GM23338 (cell line): ENCODE results near the gene CEBPB. TPM values are rescaled to one million over a fixed set of nuclear protein-coding genes. Genes with fewer than 3 reads are reported as not detected.

Experiments
- ATAC-seq: fragments of 200-7000 bp; cut with Tn5 transposase; 3 replicates; pipeline ENCODE4 v1.9.1; 2020
- DNase-seq: peaks from one replicate; pipeline ENCODE4 v3.0.0-alpha.2; 2015; ENCODE audit warnings: low spot score
- H2AFZ ChIP-seq: fragments of 200-600 bp; sonication (generic); 2 replicates; pipeline ENCODE4 v1.8.0; 2016; ENCODE audit warnings: antibody characterized with exemption, mild to moderate bottlenecking, moderate library complexity
- H3F3A ChIP-seq: fragments of 200-600 bp; sonication (generic); replicated peaks from 2 replicates; pipeline ENCODE4 v1.8.0; 2017; ENCODE audit warnings: antibody characterized with exemption, mixed run types, low read depth
- H3K27ac ChIP-seq: fragments of 200-600 bp; sonication (generic); 2 replicates; pipeline ENCODE4 v1.6.1; 2016; ENCODE audit warnings: low read depth
- H3K27me3 ChIP-seq: fragments of 200-600 bp; sonication (generic); 2 replicates; pipeline ENCODE4 v1.8.0; 2016; ENCODE audit warnings: mild to moderate bottlenecking, mixed run types, moderate library complexity; ENCODE audit not compliant: insufficient read depth
- H3K36me3 ChIP-seq: fragments of 200-600 bp; sonication (generic); 2 replicates; pipeline ENCODE4 v1.8.0; 2016; ENCODE audit warnings: mild to moderate bottlenecking; ENCODE audit not compliant: insufficient read depth
- H3K4me1 ChIP-seq: fragments of 200-600 bp; sonication (generic); 2 replicates; pipeline ENCODE4 v1.8.0; 2016; ENCODE audit warnings: mild to moderate bottlenecking, moderate library complexity; ENCODE audit not compliant: insufficient read depth
- H3K4me2 ChIP-seq: fragments of 200-600 bp; sonication (generic); 2 replicates; pipeline ENCODE4 v1.7.1; 2017; ENCODE audit warnings: mixed run types
- H3K4me3 ChIP-seq: fragments of 200-600 bp; sonication (generic); 2 replicates; pipeline ENCODE4 v1.6.1; 2016; ENCODE audit warnings: mixed run types
- H3K79me2 ChIP-seq: fragments of 200-600 bp; sonication (generic); replicated peaks from 2 replicates; pipeline ENCODE4 v1.8.0; 2017; ENCODE audit warnings: mild to moderate bottlenecking; ENCODE audit not compliant: insufficient read depth
- H3K9me2 ChIP-seq: fragments of 200-600 bp; sonication (generic); 2 replicates; pipeline ENCODE4 v1.8.0; 2017; ENCODE audit not compliant: insufficient read depth
- H4K20me1 ChIP-seq: fragments of 200-600 bp; sonication (generic); replicated peaks from 2 replicates; pipeline ENCODE4 v1.8.0; 2017; ENCODE audit warnings: mild to moderate bottlenecking; ENCODE audit not compliant: insufficient read depth
- H3K27ac Mint-ChIP-seq: 2 replicates; pipeline ENCODE4 v1.8.0; 2020; ENCODE audit warnings: inconsistent platforms, mild to moderate bottlenecking, moderate library complexity, mixed read lengths
- H3K27me3 Mint-ChIP-seq: 3 replicates; pipeline ENCODE4 v1.8.0; 2022; ENCODE audit warnings: low read depth, mild to moderate bottlenecking, moderate library complexity, mixed read lengths, inconsistent platforms; ENCODE audit not compliant: insufficient read depth, poor library complexity
- H3K36me3 Mint-ChIP-seq: 3 replicates; pipeline ENCODE4 v1.8.0; 2021; ENCODE audit warnings: low read depth, mild to moderate bottlenecking, inconsistent platforms, moderate library complexity, mixed read lengths
- H3K4me1 Mint-ChIP-seq: 3 replicates; pipeline ENCODE4 v1.8.0; 2020; ENCODE audit warnings: mild to moderate bottlenecking, inconsistent platforms, mixed read lengths
- H3K4me3 Mint-ChIP-seq: 3 replicates; pipeline ENCODE4 v1.8.0; 2021; ENCODE audit warnings: moderate library complexity, mild to moderate bottlenecking, inconsistent platforms, mixed read lengths
- H3K9me3 Mint-ChIP-seq: 3 replicates; pipeline ENCODE4 v1.8.0; 2020; ENCODE audit warnings: moderate library complexity, mild to moderate bottlenecking, inconsistent platforms, mixed read lengths
- CREB1 ChIP-seq: fragments of 250-450 bp; sonication (Bioruptor Pico); IDR thresholded peaks from 2 replicates; pipeline ENCODE4 v1.5.0; 2020; ENCODE audit warnings: low read depth, mild to moderate bottlenecking, moderate library complexity
- EZH2 ChIP-seq: fragments of 200-600 bp; sonication (generic); IDR thresholded peaks from one replicate; pipeline ENCODE4 v1.8.0; 2017; ENCODE audit warnings: antibody characterized with exemption, mild to moderate bottlenecking, low read depth; ENCODE audit not compliant: unreplicated experiment
- EZH2phosphoT487 ChIP-seq: fragments of 200-600 bp; sonication (generic); IDR thresholded peaks from one replicate; pipeline ENCODE4 v1.8.1; 2018; ENCODE audit warnings: antibody characterized with exemption; ENCODE audit not compliant: unreplicated experiment
- JUNB ChIP-seq: IDR thresholded peaks from one replicate; pipeline ENCODE4 v1.6.1; 2016; ENCODE audit warnings: antibody characterized with exemption; ENCODE audit not compliant: unreplicated experiment
- NANOG ChIP-seq: IDR thresholded peaks from 2 replicates; pipeline ENCODE4 v1.6.1; 2016; ENCODE audit warnings: antibody characterized with exemption, borderline replicate concordance
- POLR2AphosphoS5 ChIP-seq: IDR thresholded peaks from 2 replicates; pipeline ENCODE4 v1.6.1; 2016; ENCODE audit warnings: antibody characterized with exemption, low read depth
- ZNF114 ChIP-seq: fragments of 250-450 bp; sonication (Bioruptor Pico); IDR thresholded peaks from 2 replicates; pipeline ENCODE4 v1.5.0; 2020; ENCODE audit warnings: mild to moderate bottlenecking, moderate library complexity
- ZNF331 ChIP-seq: fragments of 250-450 bp; sonication (Bioruptor Pico); IDR thresholded peaks from 2 replicates; pipeline ENCODE4 v1.5.0; 2020; ENCODE audit warnings: low read depth, mild to moderate bottlenecking, moderate library complexity
- polyA plus RNA-seq: library from polyadenylated mRNA; unstranded; fragments of >200 nt; fragmentation: Nextera tagmentation; extraction: Ambion mirVana; gene quantifications from 2 replicates; pipeline ENCODE4 v1.2.1, GENCODE V29; 2016
- total RNA-seq: library from RNA; depleted of rRNA; stranded (reverse); fragments of >200 nt; shearing (Covaris generic); gene quantifications from 2 replicates; pipeline ENCODE4 v1.2.3, GENCODE V29; 2014
- TF ChIP-seq, protein P1 (sequence below): IDR thresholded peaks from 2 replicates; pipeline ENCODE4 v1.6.1; 2016; ENCODE audit warnings: antibody characterized with exemption
- TF ChIP-seq, protein P2 (sequence below): IDR thresholded peaks from one replicate; pipeline ENCODE4 v1.6.1; 2018; ENCODE audit warnings: antibody characterized with exemption; ENCODE audit not compliant: unreplicated experiment
- TF ChIP-seq, protein P3 (sequence below): fragments of 250-450 bp; sonication (Bioruptor Pico); IDR thresholded peaks from 2 replicates; pipeline ENCODE4 v1.5.0; 2020; ENCODE audit warnings: mild to moderate bottlenecking, moderate library complexity
- TF ChIP-seq, protein P4 (sequence below), 2 experiments: fragments of 200-600 bp in 1 of 2; sonication (generic) in 1 of 2; conservative IDR thresholded peaks; 2 replicates each; pipeline versions ENCODE4 v1.5.1 to v1.6.1; 2016 to 2017; ENCODE audit warnings: antibody characterized with exemption in 2 of 2, low read depth in 2 of 2, mild to moderate bottlenecking in 2 of 2, moderate library complexity in 1 of 2

CEBPB gene
- total and polyA plus RNA-seq, 2 experiments from 2014 or later: 20.6 to 25.4 TPM

DNA sequence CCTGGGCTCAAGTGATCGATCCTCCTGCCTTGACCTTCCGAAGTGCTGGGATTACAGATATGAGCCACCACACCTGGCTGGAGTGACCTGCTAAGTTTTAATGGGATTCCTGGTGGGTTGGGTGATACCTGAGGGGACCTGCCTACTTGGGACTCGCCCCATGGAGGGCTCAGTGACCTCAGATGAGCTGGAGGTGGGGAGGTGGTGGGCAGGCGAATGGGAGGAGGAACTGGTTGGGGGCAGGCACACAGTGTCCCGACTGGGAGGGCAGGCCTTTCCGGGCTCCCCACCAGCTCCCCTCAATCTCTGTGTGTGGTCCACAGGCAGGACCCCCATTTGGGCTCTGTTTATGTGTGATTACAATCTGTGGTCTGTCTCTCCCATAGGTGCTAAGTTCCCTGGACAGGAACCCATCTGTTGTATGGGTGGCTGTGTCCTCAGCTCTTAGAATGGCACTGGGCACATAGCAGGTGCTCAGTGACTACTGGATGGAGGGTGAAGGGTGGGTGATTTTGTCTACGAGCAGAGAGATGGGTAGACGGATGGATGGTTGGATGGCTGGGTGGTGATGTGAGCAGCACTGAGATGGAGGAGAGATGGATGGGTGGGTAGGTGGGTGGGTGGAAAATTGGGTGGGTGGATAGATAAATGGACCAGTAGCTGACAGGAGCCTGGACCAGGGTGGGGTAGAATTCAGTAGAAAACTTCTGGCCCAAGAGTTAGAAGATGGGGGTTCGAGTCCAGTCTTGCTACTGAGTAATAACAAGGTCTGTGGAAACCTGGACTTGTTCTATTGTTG, 23.8 kb downstream of the CEBPB start:
- Histone ChIP-seq H3K27ac (no peak overlapping the region), H3F3A (no peaks in the 10 kb centered on the region), H3K4me3 (no peak overlapping the region), H3K4me2 (no peak overlapping the region), H2AFZ (no peak overlapping the region), H3K79me2 (no peaks in the 10 kb centered on the region), H3K4me1 (no peaks in the 10 kb centered on the region), H4K20me1 (no peaks in the 10 kb centered on the region), H3K9me2 (no peaks in the 10 kb centered on the region), H3K36me3 (no peaks in the 10 kb centered on the region), H3K27me3 (no peaks in the 10 kb centered on the region)
- H3K4me3 Mint-ChIP-seq: no peak overlapping the region
- H3K36me3 Mint-ChIP-seq: no peaks in the 10 kb centered on the region
- ATAC-seq (no peak), DNase-seq (no peak)
- H3K9me3 Mint-ChIP-seq: no peaks in the 10 kb centered on the region
- TF ChIP-seq, protein P1, sequence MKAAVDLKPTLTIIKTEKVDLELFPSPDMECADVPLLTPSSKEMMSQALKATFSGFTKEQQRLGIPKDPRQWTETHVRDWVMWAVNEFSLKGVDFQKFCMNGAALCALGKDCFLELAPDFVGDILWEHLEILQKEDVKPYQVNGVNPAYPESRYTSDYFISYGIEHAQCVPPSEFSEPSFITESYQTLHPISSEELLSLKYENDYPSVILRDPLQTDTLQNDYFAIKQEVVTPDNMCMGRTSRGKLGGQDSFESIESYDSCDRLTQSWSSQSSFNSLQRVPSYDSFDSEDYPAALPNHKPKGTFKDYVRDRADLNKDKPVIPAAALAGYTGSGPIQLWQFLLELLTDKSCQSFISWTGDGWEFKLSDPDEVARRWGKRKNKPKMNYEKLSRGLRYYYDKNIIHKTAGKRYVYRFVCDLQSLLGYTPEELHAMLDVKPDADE: no peak
- TF ChIP-seq EZH2: no peak
- TF ChIP-seq JUNB: no peak
- TF ChIP-seq, protein P2, sequence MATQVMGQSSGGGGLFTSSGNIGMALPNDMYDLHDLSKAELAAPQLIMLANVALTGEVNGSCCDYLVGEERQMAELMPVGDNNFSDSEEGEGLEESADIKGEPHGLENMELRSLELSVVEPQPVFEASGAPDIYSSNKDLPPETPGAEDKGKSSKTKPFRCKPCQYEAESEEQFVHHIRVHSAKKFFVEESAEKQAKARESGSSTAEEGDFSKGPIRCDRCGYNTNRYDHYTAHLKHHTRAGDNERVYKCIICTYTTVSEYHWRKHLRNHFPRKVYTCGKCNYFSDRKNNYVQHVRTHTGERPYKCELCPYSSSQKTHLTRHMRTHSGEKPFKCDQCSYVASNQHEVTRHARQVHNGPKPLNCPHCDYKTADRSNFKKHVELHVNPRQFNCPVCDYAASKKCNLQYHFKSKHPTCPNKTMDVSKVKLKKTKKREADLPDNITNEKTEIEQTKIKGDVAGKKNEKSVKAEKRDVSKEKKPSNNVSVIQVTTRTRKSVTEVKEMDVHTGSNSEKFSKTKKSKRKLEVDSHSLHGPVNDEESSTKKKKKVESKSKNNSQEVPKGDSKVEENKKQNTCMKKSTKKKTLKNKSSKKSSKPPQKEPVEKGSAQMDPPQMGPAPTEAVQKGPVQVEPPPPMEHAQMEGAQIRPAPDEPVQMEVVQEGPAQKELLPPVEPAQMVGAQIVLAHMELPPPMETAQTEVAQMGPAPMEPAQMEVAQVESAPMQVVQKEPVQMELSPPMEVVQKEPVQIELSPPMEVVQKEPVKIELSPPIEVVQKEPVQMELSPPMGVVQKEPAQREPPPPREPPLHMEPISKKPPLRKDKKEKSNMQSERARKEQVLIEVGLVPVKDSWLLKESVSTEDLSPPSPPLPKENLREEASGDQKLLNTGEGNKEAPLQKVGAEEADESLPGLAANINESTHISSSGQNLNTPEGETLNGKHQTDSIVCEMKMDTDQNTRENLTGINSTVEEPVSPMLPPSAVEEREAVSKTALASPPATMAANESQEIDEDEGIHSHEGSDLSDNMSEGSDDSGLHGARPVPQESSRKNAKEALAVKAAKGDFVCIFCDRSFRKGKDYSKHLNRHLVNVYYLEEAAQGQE: no peak
- no peak for TF ChIP-seq CREB1 (CRISPR knock-in tag)
- TF ChIP-seq, protein P3, sequence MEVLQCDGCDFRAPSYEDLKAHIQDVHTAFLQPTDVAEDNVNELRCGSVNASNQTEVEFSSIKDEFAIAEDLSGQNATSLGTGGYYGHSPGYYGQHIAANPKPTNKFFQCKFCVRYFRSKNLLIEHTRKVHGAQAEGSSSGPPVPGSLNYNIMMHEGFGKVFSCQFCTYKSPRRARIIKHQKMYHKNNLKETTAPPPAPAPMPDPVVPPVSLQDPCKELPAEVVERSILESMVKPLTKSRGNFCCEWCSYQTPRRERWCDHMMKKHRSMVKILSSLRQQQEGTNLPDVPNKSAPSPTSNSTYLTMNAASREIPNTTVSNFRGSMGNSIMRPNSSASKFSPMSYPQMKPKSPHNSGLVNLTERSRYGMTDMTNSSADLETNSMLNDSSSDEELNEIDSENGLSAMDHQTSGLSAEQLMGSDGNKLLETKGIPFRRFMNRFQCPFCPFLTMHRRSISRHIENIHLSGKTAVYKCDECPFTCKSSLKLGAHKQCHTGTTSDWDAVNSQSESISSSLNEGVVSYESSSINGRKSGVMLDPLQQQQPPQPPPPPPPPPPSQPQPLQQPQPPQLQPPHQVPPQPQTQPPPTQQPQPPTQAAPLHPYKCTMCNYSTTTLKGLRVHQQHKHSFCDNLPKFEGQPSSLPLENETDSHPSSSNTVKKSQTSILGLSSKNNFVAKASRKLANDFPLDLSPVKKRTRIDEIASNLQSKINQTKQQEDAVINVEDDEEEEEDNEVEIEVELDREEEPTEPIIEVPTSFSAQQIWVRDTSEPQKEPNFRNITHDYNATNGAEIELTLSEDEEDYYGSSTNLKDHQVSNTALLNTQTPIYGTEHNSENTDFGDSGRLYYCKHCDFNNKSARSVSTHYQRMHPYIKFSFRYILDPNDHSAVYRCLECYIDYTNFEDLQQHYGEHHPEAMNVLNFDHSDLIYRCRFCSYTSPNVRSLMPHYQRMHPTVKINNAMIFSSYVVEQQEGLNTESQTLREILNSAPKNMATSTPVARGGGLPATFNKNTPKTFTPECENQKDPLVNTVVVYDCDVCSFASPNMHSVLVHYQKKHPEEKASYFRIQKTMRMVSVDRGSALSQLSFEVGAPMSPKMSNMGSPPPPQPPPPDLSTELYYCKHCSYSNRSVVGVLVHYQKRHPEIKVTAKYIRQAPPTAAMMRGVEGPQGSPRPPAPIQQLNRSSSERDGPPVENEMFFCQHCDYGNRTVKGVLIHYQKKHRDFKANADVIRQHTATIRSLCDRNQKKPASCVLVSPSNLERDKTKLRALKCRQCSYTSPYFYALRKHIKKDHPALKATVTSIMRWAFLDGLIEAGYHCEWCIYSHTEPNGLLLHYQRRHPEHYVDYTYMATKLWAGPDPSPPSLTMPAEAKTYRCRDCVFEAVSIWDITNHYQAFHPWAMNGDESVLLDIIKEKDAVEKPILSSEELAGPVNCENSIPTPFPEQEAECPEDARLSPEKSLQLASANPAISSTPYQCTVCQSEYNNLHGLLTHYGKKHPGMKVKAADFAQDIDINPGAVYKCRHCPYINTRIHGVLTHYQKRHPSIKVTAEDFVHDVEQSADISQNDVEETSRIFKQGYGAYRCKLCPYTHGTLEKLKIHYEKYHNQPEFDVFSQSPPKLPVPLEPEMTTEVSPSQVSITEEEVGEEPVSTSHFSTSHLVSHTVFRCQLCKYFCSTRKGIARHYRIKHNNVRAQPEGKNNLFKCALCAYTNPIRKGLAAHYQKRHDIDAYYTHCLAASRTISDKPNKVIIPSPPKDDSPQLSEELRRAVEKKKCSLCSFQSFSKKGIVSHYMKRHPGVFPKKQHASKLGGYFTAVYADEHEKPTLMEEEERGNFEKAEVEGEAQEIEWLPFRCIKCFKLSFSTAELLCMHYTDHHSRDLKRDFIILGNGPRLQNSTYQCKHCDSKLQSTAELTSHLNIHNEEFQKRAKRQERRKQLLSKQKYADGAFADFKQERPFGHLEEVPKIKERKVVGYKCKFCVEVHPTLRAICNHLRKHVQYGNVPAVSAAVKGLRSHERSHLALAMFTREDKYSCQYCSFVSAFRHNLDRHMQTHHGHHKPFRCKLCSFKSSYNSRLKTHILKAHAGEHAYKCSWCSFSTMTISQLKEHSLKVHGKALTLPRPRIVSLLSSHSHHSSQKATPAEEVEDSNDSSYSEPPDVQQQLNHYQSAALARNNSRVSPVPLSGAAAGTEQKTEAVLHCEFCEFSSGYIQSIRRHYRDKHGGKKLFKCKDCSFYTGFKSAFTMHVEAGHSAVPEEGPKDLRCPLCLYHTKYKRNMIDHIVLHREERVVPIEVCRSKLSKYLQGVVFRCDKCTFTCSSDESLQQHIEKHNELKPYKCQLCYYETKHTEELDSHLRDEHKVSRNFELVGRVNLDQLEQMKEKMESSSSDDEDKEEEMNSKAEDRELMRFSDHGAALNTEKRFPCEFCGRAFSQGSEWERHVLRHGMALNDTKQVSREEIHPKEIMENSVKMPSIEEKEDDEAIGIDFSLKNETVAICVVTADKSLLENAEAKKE: no peak
- TF ChIP-seq, protein P4, sequence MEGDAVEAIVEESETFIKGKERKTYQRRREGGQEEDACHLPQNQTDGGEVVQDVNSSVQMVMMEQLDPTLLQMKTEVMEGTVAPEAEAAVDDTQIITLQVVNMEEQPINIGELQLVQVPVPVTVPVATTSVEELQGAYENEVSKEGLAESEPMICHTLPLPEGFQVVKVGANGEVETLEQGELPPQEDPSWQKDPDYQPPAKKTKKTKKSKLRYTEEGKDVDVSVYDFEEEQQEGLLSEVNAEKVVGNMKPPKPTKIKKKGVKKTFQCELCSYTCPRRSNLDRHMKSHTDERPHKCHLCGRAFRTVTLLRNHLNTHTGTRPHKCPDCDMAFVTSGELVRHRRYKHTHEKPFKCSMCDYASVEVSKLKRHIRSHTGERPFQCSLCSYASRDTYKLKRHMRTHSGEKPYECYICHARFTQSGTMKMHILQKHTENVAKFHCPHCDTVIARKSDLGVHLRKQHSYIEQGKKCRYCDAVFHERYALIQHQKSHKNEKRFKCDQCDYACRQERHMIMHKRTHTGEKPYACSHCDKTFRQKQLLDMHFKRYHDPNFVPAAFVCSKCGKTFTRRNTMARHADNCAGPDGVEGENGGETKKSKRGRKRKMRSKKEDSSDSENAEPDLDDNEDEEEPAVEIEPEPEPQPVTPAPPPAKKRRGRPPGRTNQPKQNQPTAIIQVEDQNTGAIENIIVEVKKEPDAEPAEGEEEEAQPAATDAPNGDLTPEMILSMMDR (conservative IDR thresholded peaks at IDR 0.05; ENCODE audit: low read depth in 2 of 2): no peak
- no peak for TF ChIP-seq ZNF114 (CRISPR knock-in tag)
- no peak for TF ChIP-seq POLR2AphosphoS5
- TF ChIP-seq ZNF331 (CRISPR knock-in tag): no peak
- TF ChIP-seq EZH2phosphoT487: no peak
- no peak for TF ChIP-seq NANOG
- H3K27me3 Mint-ChIP-seq: peaks cover 5% of the 10 kb centered on the region
- no peak overlapping the region for H3K27ac Mint-ChIP-seq
- H3K4me1 Mint-ChIP-seq: peaks cover 13% of the 10 kb centered on the region
